Measurements from ENCODE around the gene TNFSF4.
"Not testable (repeated sequence)": the region's sequence is repeated elsewhere in the genome, so short reads cannot be mapped to it uniquely, and the experiment has no call there.

The TNFSF4 gene

GRCh38 chr1:173206816-173207568 lies at the start of gene TNFSF4:
TNFSF4 (minus strand) TSS chr1:173207331; CDS start chr1:173207176, 155 bp downstream.
- DNase-seq: peak; percentile 76

- DNase-seq: no peak
These were observed 48.2 kb upstream of the TNFSF4 start for GRCh38 chr1:173255214-173255813.

GRCh38 chr1:173253046-173253445 lies 45.9 kb upstream of the TNFSF4 start:
- no peak for DNase-seq

GRCh38 chr1:173249349-173249748 lies 42.2 kb upstream of the TNFSF4 start:
- no peak for DNase-seq

GRCh38 chr1:173248247-173248940 lies 41.3 kb upstream of the TNFSF4 start:
- DNase-seq: no peak

GRCh38 chr1:173245892-173246291 lies 38.8 kb upstream of the TNFSF4 start:
- DNase-seq: no peak

GRCh38 chr1:173243300-173243699 lies 36.2 kb upstream of the TNFSF4 start:
- DNase-seq: no peak

GRCh38 chr1:173241528-173242347 lies 34.6 kb upstream of the TNFSF4 start:
- no peak for DNase-seq

- no peak for DNase-seq
These were observed 33.5 kb upstream of the TNFSF4 start for GRCh38 chr1:173240609-173241008.

- no peak for DNase-seq
These were observed 31.9 kb upstream of the TNFSF4 start for GRCh38 chr1:173239058-173239457.

GRCh38 chr1:173234899-173235298 lies 27.8 kb upstream of the TNFSF4 start:
- no peak for DNase-seq

GRCh38 chr1:173234434-173234833 lies 27.3 kb upstream of the TNFSF4 start:
- DNase-seq: not testable (repeated sequence)

- not testable (repeated sequence) for DNase-seq
These were observed 21.9 kb upstream of the TNFSF4 start for GRCh38 chr1:173229031-173229430.

GRCh38 chr1:173224949-173225348 lies 17.8 kb upstream of the TNFSF4 start:
- DNase-seq: no peak

GRCh38 chr1:173224280-173224892 lies 17.3 kb upstream of the TNFSF4 start:
- DNase-seq: no peak

- no peak for DNase-seq
These were observed 15.9 kb upstream of the TNFSF4 start for GRCh38 chr1:173223031-173223380.

- DNase-seq: no peak
These were observed 15.3 kb upstream of the TNFSF4 start for GRCh38 chr1:173222149-173223030.

- no peak for DNase-seq
These were observed 13.0 kb upstream of the TNFSF4 start for GRCh38 chr1:173220157-173220556.

- DNase-seq: no peak
These were observed 6.5 kb upstream of the TNFSF4 start for GRCh38 chr1:173213665-173214064.

GRCh38 chr1:173212952-173213491 lies 5.9 kb upstream of the TNFSF4 start:
- DNase-seq: no peak

- DNase-seq: no peak
These were observed 3.6 kb upstream of the TNFSF4 start for GRCh38 chr1:173210716-173211231.

Measured in KG1 (cell line).